CD8-positive, alpha-beta memory T cell (primary cell): ENCODE measurements around the gene GPC6. TPM values are rescaled to one million over a fixed set of nuclear protein-coding genes. Genes with fewer than 3 reads are reported as not detected.

ENCODE experiments used
- CTCF ChIA-PET: fragments of 350-600 bp; sonication (Branson Sonifier 250); formaldehyde crosslinking; loops from one replicate; lab custom pipeline; 2021; ENCODE audit warnings: antibody characterized with exemption; lab: Charles Lee
- POLR2A ChIA-PET: fragments of 350-600 bp; sonication (Branson Sonifier 250); formaldehyde crosslinking; loops from one replicate; lab custom pipeline; 2021; ENCODE audit warnings: antibody characterized with exemption; lab: Charles Lee
- DNase-seq, 5 donors: peaks; one replicate each; pipeline versions ENCODE4 v3.0.0 to v3.0.0-alpha.2; 2020 to 2022; ENCODE audit warnings: mixed read lengths in 1 of 5
- H3K27ac ChIP-seq: one replicate; pipeline ENCODE4 v1.7.0; 2013; ENCODE audit warnings: low read depth, mild to moderate bottlenecking, low read length, moderate library complexity
- H3K27me3 ChIP-seq: 2 replicates; pipeline ENCODE4 v1.7.0; 2013; ENCODE audit warnings: low read length, mild to moderate bottlenecking; ENCODE audit not compliant: insufficient read depth, poor library complexity, severe bottlenecking
- H3K36me3 ChIP-seq: 2 replicates; pipeline ENCODE4 v1.7.0; 2013; ENCODE audit warnings: mild to moderate bottlenecking, low read length, moderate library complexity; ENCODE audit not compliant: insufficient read depth
- H3K4me1 ChIP-seq: 2 replicates; pipeline ENCODE4 v1.7.0; 2013; ENCODE audit warnings: mild to moderate bottlenecking, low read length, moderate library complexity; ENCODE audit not compliant: insufficient read depth
- H3K4me3 ChIP-seq: 2 replicates; pipeline ENCODE4 v1.7.0; 2013; ENCODE audit warnings: mild to moderate bottlenecking, low read length
- H3K9me3 ChIP-seq: 2 replicates; pipeline ENCODE4 v1.7.0; 2013; ENCODE audit warnings: mild to moderate bottlenecking, low read length
- H3K27ac Mint-ChIP-seq, 8 donors: one replicate each; pipeline ENCODE4 v1.8.0; 2020 to 2021; ENCODE audit warnings: mixed read lengths in 8 of 8, mild to moderate bottlenecking in 6 of 8, inconsistent platforms in 3 of 8, moderate library complexity in 3 of 8
- H3K27me3 Mint-ChIP-seq, 2 donors: one replicate each; pipeline ENCODE4 v1.8.0; 2020 to 2021; ENCODE audit warnings: mixed read lengths in 2 of 2, mild to moderate bottlenecking in 1 of 2, moderate library complexity in 1 of 2
- H3K36me3 Mint-ChIP-seq, 3 donors: one replicate each; pipeline ENCODE4 v1.8.0; 2020 to 2021; ENCODE audit warnings: mixed read lengths in 3 of 3, inconsistent platforms in 1 of 3, mild to moderate bottlenecking in 1 of 3
- H3K4me1 Mint-ChIP-seq, 3 donors: one replicate each; pipeline ENCODE4 v1.8.0; 2020 to 2021; ENCODE audit warnings: mixed read lengths in 3 of 3, inconsistent platforms in 1 of 3, mild to moderate bottlenecking in 1 of 3
- H3K4me3 Mint-ChIP-seq, 7 donors: one replicate each; pipeline ENCODE4 v1.8.0; 2020 to 2021; ENCODE audit warnings: mixed read lengths in 7 of 7, mild to moderate bottlenecking in 6 of 7, moderate library complexity in 4 of 7, inconsistent platforms in 2 of 7
- H3K9me3 Mint-ChIP-seq, 5 donors: one replicate each; pipeline ENCODE4 v1.8.0; 2020 to 2022; ENCODE audit warnings: mixed read lengths in 5 of 5, mild to moderate bottlenecking in 3 of 5, moderate library complexity in 2 of 5, inconsistent platforms in 1 of 5
- polyA plus RNA-seq: library from polyadenylated mRNA; unstranded; fragments of 300-500 nt; fragmentation: Illumina TruSeq; gene quantifications from one replicate; pipeline ENCODE4 v1.2.3, GENCODE V29; 2021
- total RNA-seq, 2 experiments: library from RNA; stranded (reverse); gene quantifications; one replicate each; pipeline ENCODE4 v1.2.3, GENCODE V29; 2021

The GPC6 gene
- total and polyA plus RNA-seq, 3 experiments from 2014 or later = not detected

GRCh38 chr13:94408314-94409036 lies 1181.9 kb downstream of the GPC6 start:
- Mint-ChIP-seq H3K27me3 (peaks cover 10 to 37% of the 10 kb centered on the region in 2 donors), H3K36me3 (no peaks in the 10 kb centered on the region), H3K4me3 (no peak overlapping the region), H3K4me1 (no peaks in the 10 kb centered on the region), H3K27ac (no peak overlapping the region), H3K9me3 (peaks cover 0 to 2% (median 0%) of the 10 kb centered on the region in 5 donors)
- no peaks in the 10 kb centered on the region for H3K36me3 ChIP-seq
- H3K9me3 ChIP-seq = no peaks in the 10 kb centered on the region
- no peak overlapping the region for H3K4me3 ChIP-seq
- no peaks in the 10 kb centered on the region for H3K27me3 ChIP-seq
- POLR2A ChIA-PET = no interaction called here
- no peak overlapping the region for H3K27ac ChIP-seq
- no peaks in the 10 kb centered on the region for H3K4me1 ChIP-seq
- CTCF ChIA-PET = interaction anchor here (1.2 kb wide), 1 partner anchor 10 kb away, joined by 3 read pairs; no protein-coding TSS in a partner anchor
- no peak for DNase-seq

DNA sequence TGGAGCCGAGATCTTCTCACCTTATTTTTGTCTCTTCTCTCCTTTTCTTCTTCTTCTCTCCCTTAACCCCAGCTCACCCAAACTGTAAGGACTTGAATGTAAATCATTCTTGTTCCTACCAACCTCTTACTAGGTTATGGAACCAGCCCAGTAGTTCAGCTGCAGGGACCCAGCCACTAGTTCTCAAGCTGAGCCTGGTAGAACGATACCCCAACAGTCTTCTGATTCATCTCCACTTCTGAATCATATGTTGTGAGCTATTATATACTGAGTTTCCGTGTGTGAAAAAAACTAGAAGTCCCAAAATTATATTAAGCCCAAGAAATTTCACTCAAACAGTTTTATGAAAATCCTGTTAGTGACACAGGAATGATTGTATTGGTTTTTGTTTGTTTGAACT lies 1185.1 kb downstream of the GPC6 start:
- Histone ChIP-seq H3K27me3 (no peaks in the 10 kb centered on the region), H3K27ac (no peak overlapping the region), H3K36me3 (no peaks in the 10 kb centered on the region), H3K9me3 (no peaks in the 10 kb centered on the region), H3K4me1 (no peaks in the 10 kb centered on the region), H3K4me3 (no peak overlapping the region)
- peaks cover 10 to 50% of the 10 kb centered on the region in 2 donors for H3K27me3 Mint-ChIP-seq
- ChIA-PET POLR2A (no interaction called here), CTCF (no interaction called here)
- peaks cover 0 to 2% (median 0%) of the 10 kb centered on the region in 5 donors for H3K9me3 Mint-ChIP-seq
- no peaks in the 10 kb centered on the region for H3K36me3 Mint-ChIP-seq
- no peak overlapping the region for H3K27ac Mint-ChIP-seq
- H3K4me3 Mint-ChIP-seq = no peak overlapping the region
- no peak for DNase-seq
- no peaks in the 10 kb centered on the region for H3K4me1 Mint-ChIP-seq

DNA sequence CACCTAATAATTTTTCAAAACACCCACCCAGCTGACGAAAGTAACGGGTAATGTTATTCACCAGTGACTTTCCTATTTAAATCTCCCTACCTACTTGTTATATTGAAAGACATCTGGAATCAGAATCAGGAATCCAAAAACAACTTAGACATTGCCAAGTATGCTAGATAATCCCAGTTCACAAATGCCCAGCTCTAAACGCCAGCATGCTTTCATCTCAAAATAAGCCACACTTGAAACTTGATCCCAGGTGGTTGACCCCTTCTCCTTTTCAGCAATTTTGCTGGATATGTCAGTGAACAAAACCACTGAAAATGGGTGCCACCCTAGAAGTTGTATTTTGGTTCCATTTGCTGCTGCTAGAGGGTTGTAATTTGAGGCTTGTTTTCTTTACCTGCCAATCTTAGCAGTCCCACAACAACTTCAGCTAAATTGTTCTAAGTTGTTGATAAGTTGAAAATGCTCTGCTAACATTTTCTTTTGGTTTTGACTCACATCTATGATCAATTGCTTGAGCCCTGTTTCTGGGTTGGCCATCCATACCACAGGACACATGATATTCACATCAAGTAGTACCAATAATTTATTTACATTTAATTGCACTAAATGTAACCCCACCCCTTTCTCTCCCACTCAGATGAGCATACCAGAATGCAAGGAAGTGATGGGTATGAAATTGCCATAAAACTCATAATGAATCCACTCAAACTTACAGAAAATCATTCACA lies 1186.4 kb downstream of the GPC6 start:
- no peak overlapping the region for H3K27ac ChIP-seq
- Mint-ChIP-seq H3K36me3 (no peaks in the 10 kb centered on the region), H3K27me3 (peaks cover 13 to 52% of the 10 kb centered on the region in 2 donors), H3K4me3 (no peak overlapping the region), H3K9me3 (peaks cover 0 to 7% (median 4%) of the 10 kb centered on the region in 5 donors), H3K4me1 (no peaks in the 10 kb centered on the region), H3K27ac (no peak overlapping the region)
- POLR2A ChIA-PET = no interaction called here
- H3K9me3 ChIP-seq = no peaks in the 10 kb centered on the region
- CTCF ChIA-PET = no interaction called here
- DNase-seq = no peak
- H3K36me3 ChIP-seq = no peaks in the 10 kb centered on the region
- no peak overlapping the region for H3K4me3 ChIP-seq
- H3K27me3 ChIP-seq = no peaks in the 10 kb centered on the region
- no peaks in the 10 kb centered on the region for H3K4me1 ChIP-seq

- DNase-seq = no peak
- H3K27me3 Mint-ChIP-seq = peaks cover 13 to 49% of the 10 kb centered on the region in 2 donors
- POLR2A ChIA-PET = no interaction called here
- no peak overlapping the region for H3K4me3 Mint-ChIP-seq
- H3K36me3 Mint-ChIP-seq = no peaks in the 10 kb centered on the region
- CTCF ChIA-PET = no interaction called here
- H3K4me3 ChIP-seq = no peak overlapping the region
- H3K9me3 Mint-ChIP-seq = peaks cover 0 to 9% (median 4%) of the 10 kb centered on the region in 5 donors
- H3K27me3 ChIP-seq = no peaks in the 10 kb centered on the region
- H3K4me1 ChIP-seq = peaks cover 4% of the 10 kb centered on the region
- H3K9me3 ChIP-seq = no peaks in the 10 kb centered on the region
- no peak overlapping the region for H3K27ac ChIP-seq
- peaks cover under 1 to 2% (median under 1%) of the 10 kb centered on the region in 3 donors for H3K4me1 Mint-ChIP-seq
- no peaks in the 10 kb centered on the region for H3K36me3 ChIP-seq
- no peak overlapping the region for H3K27ac Mint-ChIP-seq
Measured at GRCh38 chr13:94413598-94413944, 1187.0 kb downstream of the GPC6 start.

- Histone ChIP-seq H3K27me3 (no peaks in the 10 kb centered on the region), H3K9me3 (no peaks in the 10 kb centered on the region), H3K4me1 (peaks cover 9% of the 10 kb centered on the region), H3K4me3 (no peak overlapping the region), H3K36me3 (no peaks in the 10 kb centered on the region), H3K27ac (no peak overlapping the region)
- Mint-ChIP-seq H3K36me3 (no peaks in the 10 kb centered on the region), H3K27me3 (peaks cover 13 to 45% of the 10 kb centered on the region in 2 donors), H3K4me1 (peaks cover 5 to 8% (median 6%) of the 10 kb centered on the region in 3 donors), H3K4me3 (no peak overlapping the region), H3K9me3 (peaks cover 0 to 9% (median 4%) of the 10 kb centered on the region in 5 donors), H3K27ac (no peak overlapping the region)
- POLR2A ChIA-PET = no interaction called here
- no peak for DNase-seq
- CTCF ChIA-PET = no interaction called here
Measured at GRCh38 chr13:94414141-94414540, 1187.5 kb downstream of the GPC6 start.

DNA sequence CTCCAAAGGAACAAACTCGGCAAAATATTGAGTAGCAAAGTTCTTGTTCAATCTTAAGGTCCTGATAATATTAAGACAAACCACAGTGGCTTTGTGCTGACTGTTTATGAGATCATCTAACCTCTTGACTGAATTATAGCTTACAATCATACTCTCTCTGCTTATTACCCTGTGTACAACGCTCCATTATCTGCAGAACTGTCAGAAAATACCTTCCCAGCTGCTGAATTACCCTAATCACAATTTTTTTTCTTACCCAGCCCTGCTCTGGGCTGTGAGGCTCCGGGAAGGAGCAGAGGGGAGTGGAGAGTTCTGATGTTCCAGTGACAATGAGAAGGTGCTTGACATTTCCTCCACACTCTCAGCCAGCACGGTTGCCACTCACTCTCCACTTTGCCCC lies 1188.1 kb downstream of the GPC6 start:
- Histone ChIP-seq H3K27me3 (no peaks in the 10 kb centered on the region), H3K36me3 (no peaks in the 10 kb centered on the region), H3K4me1 (peaks cover 14% of the 10 kb centered on the region), H3K27ac (no peak overlapping the region), H3K4me3 (no peak overlapping the region), H3K9me3 (no peaks in the 10 kb centered on the region)
- H3K27me3 Mint-ChIP-seq = peaks cover 14 to 43% of the 10 kb centered on the region in 2 donors
- H3K4me1 Mint-ChIP-seq = peaks cover 9 to 13% (median 9%) of the 10 kb centered on the region in 3 donors
- H3K9me3 Mint-ChIP-seq = peaks cover 0 to 9% (median 4%) of the 10 kb centered on the region in 5 donors
- ChIA-PET CTCF (no interaction called here), POLR2A (no interaction called here)
- no peak overlapping the region for H3K27ac Mint-ChIP-seq
- H3K36me3 Mint-ChIP-seq = no peaks in the 10 kb centered on the region
- no peak for DNase-seq
- no peak overlapping the region for H3K4me3 Mint-ChIP-seq

- peaks cover 9 to 13% (median 9%) of the 10 kb centered on the region in 3 donors for H3K4me1 Mint-ChIP-seq
- no peaks in the 10 kb centered on the region for H3K27me3 ChIP-seq
- ChIA-PET POLR2A (no interaction called here), CTCF (no interaction called here)
- H3K27ac ChIP-seq = no peak overlapping the region
- H3K36me3 Mint-ChIP-seq = peaks cover 0 to 4% (median 0%) of the 10 kb centered on the region in 3 donors
- no peaks in the 10 kb centered on the region for H3K36me3 ChIP-seq
- H3K9me3 Mint-ChIP-seq = peaks cover 3 to 11% (median 4%) of the 10 kb centered on the region in 5 donors
- DNase-seq = no peak
- H3K27me3 Mint-ChIP-seq = peaks cover 17 to 40% of the 10 kb centered on the region in 2 donors
- no peak overlapping the region for H3K27ac Mint-ChIP-seq
- no peak overlapping the region for H3K4me3 Mint-ChIP-seq
- no peak overlapping the region for H3K4me3 ChIP-seq
- peaks cover 20% of the 10 kb centered on the region for H3K4me1 ChIP-seq
- no peaks in the 10 kb centered on the region for H3K9me3 ChIP-seq
Measured at GRCh38 chr13:94415500-94416237, 1189.1 kb downstream of the GPC6 start.
